Activated CD4-positive, alpha-beta T cell treated with anti-CD3 and anti-CD28 coated beads, Interleukin-2, Interleukin-4, amounts not matched to agents 100 ng/mL and 50 ng/mL, durations not matched to agents 16 hours and 8 hours (primary cell): ENCODE data around the gene ADARB2.

Source experiments
- DNase-seq: peaks from one replicate; pipeline ENCODE4 v3.0.0-alpha.2; 2020; ENCODE audit warnings: low spot score

The ADARB2 gene

GRCh38 chr10:1369665-1370064 is 367.7 kb downstream of the ADARB2 start:
- no peak for DNase-seq

DNA sequence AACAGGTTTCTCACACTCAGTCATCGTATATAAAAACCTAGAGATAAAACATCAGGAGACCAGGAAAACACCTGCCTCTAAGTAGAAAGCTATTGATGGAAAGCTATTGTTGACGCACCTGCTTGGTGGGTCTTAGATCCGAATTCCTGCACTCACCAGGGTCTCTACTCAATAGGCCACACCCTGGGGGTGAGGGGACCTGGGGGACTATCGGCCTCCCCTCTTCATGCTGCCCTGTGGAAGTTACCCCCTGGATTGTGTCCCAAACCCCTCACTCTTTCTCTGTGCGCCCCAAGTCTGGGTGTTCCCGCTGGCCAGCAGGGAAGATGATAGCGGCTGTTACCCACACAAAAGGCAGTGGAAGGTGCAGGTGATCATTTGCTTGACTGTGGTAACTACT is 368.1 kb downstream of the ADARB2 start:
- DNase-seq = no peak

- DNase-seq = peak; percentile 27
Observed at GRCh38 chr10:1368842-1369171, 368.5 kb downstream of the ADARB2 start.

- DNase-seq = no peak
Observed at GRCh38 chr10:1367938-1368841, 369.1 kb downstream of the ADARB2 start.

DNA sequence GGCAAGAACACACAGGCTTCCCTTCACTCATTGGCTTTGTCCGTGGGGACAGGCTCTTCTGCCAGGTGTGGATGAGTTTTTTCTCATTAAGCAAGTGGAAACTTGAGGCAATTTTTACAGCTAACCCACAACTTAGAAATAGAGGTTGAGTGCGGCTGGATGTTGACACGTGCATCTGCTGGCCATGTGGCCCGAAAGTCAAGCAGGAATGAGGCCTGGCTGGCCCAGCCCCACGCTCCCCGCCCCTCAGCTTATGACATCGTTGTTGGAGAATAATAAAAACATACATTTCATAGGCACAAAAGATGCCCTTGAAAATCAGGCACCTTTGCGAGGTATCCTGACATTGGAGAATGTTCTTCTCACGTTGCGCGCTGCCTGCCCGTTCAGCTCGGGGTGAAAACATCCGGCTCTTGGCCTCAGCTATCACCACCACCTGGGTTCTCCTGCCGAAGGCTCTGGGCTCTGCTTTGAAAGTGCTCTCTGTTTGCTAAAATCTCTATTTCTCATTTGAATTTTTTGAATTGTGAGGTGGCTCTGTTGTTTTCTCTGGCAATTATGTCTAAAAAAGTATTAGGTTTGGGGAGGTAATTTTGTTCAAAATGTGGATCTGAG is 370.4 kb downstream of the ADARB2 start:
- DNase-seq = no peak

GRCh38 chr10:1366322-1366691 is 371.0 kb downstream of the ADARB2 start:
- DNase-seq = no peak

DNA sequence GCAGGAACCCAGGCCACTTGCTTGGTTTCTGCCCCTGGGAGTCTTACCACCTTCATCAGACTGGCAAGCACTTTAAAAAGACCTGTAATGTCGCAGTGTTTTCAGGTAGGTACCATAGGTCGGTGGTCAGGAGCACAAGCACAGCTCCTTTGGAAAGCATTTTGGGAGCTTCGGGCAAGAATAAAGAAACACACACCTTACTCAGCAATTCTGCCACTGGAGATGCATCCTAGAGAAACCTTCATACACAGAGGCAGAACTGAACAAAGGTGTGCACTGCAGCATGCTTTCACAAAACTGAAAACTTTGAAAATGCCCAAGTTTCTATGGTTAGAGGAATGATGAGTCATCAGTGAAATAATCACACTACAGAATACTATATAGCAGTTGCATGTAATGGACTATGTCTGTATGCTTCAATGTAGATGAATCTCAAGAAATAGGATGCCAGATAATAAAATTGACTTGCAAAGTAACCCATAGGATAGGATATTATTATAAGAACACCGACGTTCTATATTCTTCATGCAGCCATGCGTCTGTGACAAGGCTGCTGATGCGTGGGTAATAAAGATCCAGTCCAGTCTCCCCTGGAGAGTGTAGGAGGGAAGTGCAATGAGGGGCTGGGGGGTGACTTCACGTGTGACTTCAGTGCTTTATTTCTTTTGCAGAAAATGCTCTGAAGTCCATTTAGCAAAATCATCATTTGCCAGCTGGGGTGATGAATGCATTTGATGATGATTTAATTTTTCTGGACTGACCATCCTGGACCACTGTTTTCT is 371.6 kb downstream of the ADARB2 start:
- DNase-seq = no peak

GRCh38 chr10:1364151-1364910 is 373.0 kb downstream of the ADARB2 start:
- no peak for DNase-seq

DNA sequence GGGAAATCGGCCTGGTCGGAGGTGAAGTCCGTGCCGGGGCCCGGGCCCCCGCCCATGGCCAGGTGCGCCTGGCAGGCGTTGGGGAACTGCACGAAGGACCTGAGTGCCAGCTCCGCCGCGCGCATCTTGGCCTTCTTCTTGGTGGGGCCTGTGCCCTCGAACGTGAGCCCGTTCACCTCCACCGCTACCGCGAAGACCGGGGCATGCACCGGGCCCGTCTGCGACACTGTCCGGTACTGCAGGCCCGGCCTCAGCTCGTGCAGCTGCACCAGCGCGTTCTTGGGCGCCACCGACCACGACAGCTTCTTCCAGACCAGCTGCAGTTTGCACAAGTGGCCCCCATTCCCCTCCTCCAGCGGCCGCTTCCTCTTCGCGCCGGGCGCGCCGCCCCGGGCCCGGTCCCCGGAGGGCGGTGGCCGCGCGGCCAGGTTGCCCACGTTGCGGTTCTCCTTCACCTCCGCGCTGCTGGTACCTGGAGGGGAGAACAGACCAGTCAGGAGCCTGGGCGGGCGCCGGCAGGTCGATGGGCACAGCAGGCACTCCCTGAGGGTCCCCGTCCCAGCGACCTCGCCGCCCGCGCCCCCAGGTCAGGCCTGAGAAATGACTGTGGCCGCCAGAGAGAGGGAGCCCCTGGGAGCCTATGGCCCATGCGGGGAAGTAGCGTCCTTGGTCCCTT is 373.7 kb downstream of the ADARB2 start:
- DNase-seq = no peak

- no peak for DNase-seq
Observed at GRCh38 chr10:1362589-1363445, 374.5 kb downstream of the ADARB2 start.

GRCh38 chr10:1361411-1362105 is 375.8 kb downstream of the ADARB2 start:
- no peak for DNase-seq

GRCh38 chr10:1360558-1361164 is 376.7 kb downstream of the ADARB2 start:
- DNase-seq = no peak

GRCh38 chr10:1360011-1360557 is 377.2 kb downstream of the ADARB2 start:
- DNase-seq = no peak

GRCh38 chr10:1359626-1359955 is 377.7 kb downstream of the ADARB2 start:
- no peak for DNase-seq

DNA sequence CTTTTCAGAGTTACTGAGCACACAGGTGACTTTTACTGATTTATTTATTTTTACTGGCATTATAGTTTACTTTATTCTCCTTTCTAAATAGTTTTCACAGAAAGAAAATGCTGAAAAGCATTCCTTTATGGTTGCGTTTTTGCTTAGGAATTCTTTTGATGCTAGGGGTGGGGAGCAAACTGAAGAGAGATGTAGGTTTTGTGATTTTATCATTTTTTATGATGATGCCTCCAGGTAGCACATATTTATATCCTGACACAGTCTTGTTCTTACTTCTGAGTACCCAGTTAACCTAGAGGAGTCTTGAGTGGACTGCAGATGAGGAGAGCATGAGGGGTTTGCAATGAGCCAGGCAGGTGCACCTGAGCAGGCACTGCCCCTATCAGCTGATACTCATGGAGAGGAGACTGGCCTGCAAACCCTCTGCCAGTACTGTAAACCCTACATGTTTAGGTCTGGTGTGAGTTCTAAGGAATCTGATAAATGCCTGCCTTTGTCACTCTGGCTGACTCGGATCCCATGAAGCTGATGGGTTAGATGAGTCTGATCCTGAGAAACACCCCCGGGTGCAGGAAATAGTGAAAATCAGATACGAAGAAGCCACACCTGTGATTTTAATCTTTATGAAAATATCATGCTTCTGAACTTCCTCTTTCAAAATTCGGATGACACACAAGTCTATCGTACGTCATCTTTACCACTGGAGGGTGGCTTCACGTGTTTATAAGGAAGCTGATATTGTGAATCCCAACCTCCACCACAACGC is 378.3 kb downstream of the ADARB2 start:
- DNase-seq = no peak

- DNase-seq = no peak
Observed at GRCh38 chr10:1358147-1358546, 379.2 kb downstream of the ADARB2 start.

DNA sequence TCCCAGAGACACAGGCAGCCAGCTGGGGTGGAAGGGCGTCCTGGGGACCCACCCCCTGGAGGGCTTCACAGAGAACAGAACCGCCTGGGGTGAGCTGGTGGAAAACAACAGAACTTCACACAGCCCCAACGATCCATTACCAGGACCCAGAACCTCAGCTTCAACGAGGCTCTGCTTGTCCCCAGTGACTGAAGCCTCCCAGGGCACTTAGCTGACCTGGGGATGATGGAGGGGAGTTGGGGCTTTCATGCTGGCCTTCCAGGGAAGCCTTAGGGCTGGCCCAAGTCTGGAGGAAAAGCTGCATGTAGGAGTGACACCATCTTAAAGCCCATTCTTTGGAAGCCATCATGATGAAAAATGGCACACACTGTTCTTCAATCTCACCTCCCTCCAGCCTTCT is 381.0 kb downstream of the ADARB2 start:
- no peak for DNase-seq

DNA sequence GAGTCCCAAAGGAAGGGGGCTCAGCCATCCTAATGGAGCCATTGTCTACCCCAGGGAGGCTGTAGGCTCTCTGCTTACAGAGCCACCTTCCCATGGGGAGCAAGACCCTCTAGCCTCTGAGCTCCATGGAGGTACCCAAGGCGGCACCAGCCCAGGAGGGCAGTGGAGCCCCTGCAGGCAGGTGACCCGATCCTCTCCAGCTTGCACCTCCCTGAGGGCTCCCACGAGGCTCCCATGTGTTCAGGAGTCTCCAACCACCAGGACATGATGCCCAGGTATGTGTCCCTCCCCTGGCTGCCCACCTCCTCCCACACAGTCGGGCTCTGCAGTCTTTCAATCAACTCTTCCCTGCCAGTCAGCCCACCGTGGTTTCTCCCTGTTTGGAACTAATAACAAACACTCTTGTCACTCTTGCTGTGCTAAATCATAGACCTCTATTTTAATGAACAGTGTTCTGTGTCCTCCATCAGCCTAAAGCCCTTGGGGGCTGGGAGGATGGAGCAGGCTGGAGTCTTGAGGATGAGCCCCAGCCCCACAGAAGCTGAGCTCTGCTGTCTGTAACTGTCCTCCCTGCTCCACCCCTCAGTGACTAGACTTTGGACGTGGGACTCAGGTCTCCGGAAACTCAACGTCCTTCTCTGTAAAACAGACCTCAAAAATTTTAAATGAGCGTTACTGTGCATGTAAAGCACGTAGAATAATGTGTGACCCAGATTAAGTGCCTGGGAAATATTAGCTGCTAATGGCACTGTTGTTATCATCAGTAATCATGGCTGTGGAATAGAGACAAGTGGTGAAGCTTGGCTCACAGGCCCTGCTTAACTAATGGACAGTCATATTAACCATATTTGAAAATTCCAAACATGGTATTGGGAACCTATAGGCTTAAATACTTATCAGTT is 382.3 kb downstream of the ADARB2 start:
- DNase-seq = no peak
